Psoas muscle (tissue), 8 donors: ENCODE measurements around the gene LEF1. TPM values are rescaled to one million over a fixed set of nuclear protein-coding genes. Genes with fewer than 3 reads are reported as not detected.

Experiments
- ATAC-seq, 4 donors: fragments of 200-7000 bp; cut with Tn5 transposase; one replicate each; pipeline ENCODE4 v1.9.1; 2020; ENCODE audit warnings: moderate library complexity in 3 of 4, mild to moderate bottlenecking in 2 of 4
- DNase-seq, 2 donors: peaks; one replicate each; pipeline ENCODE4 v3.0.0-alpha.2; 2020
- H3K27ac ChIP-seq: fragments of 200-600 bp; one replicate; pipeline ENCODE4 v1.8.0; 2022
- H3K27me3 ChIP-seq, 3 donors: fragments of 200-600 bp in 1 of 3; one replicate each; pipeline versions ENCODE4 v1.6.1 to v1.8.0; 2013 to 2022; ENCODE audit warnings: low read length in 2 of 3, mild to moderate bottlenecking in 2 of 3, moderate library complexity in 1 of 3; ENCODE audit not compliant: insufficient read depth in 3 of 3
- H3K36me3 ChIP-seq, 2 donors: fragments of 200-600 bp in 1 of 2; one replicate each; pipeline versions ENCODE4 v1.6.1 to v1.8.0; 2013 to 2022; ENCODE audit warnings: low read depth in 1 of 2, mild to moderate bottlenecking in 1 of 2, moderate library complexity in 1 of 2; ENCODE audit not compliant: insufficient read depth in 1 of 2
- H3K4me1 ChIP-seq: fragments of 200-600 bp; one replicate; pipeline ENCODE4 v1.8.0; 2022
- H3K4me3 ChIP-seq: fragments of 200-600 bp; one replicate; pipeline ENCODE4 v1.8.0; 2022; ENCODE audit warnings: mild to moderate bottlenecking
- H3K9me3 ChIP-seq: fragments of 200-600 bp; one replicate; pipeline ENCODE4 v1.8.0; 2022
- CTCF ChIP-seq: fragments of 200-600 bp; IDR thresholded peaks from one replicate; pipeline ENCODE4 v1.8.0; 2022; ENCODE audit warnings: antibody characterized with exemption
- WGBS, 3 donors: extraction: QIAGEN DNeasy Blood & Tissue Kit; methylation state at CpG; one replicate each; pipeline versions ENCODE4 v1.1.6 to v1.1.7; 2013; 5-methylcytosine and 5-hydroxymethylcytosine counted together
- intact Hi-C, 2 donors: fragments of 100-400 bp; cut with DNase I; formaldehyde crosslinking; loops; one replicate each; pipeline versions ENCODE4 v1.11.0 to v1.14.2; 2022
- polyA plus RNA-seq, 3 donors: library from polyadenylated mRNA; stranded (reverse); fragments of 200-250 nt; gene quantifications; one replicate each; pipeline ENCODE4 v1.2.3, GENCODE V29; 2013
- total RNA-seq, 4 donors: library from RNA; stranded (reverse); fragmentation: NEBNext Ultra II Directional in 2 of 4; extraction: Animal tissue kit (Norgen Biotek cat#: 25700) in 2 of 4; gene quantifications; one replicate each; pipeline versions ENCODE4 v1.2.1 to v1.2.4, GENCODE V29; 2021 to 2023
- donor health status: healthy with polysubstance abuse.
- donor health status: DM: no; HTN: no; CAD: no; lungs with moderate emphysema.
- donor health status: Bipolar disorder and iron deficiency.
- donor health status: healthy.
- donor health status: DM: yes; HTN: yes; CAD: no.
- donor health status: DM: no; HTN: no; CAD: no.
- donor health status: DM: no; HTN: no; CAD: no.
- donor health status: DM: yes; HTN: yes; CAD: no.

LEF1 gene
- total and polyA plus RNA-seq, 7 donors, result 0.10 to 0.44 (median 0.29) TPM

- WGBS, 3 donors, result 77 to 82% (median 80%) methylated on average over 11 of the region's 11 CpGs
- peak overlapping the region; percentile 62 for H3K4me3 ChIP-seq
- intact Hi-C loops, result no loop called here
These were observed 4.9 kb upstream of the LEF1 start for GRCh38 chr4:108173599-108174057.

GRCh38 chr4:108172753-108173598, 4.2 kb upstream of the LEF1 start:
- DNase-seq (peak; percentile 40 to 51), ATAC-seq (peak; percentile 61 to 85 (median 68))
- no peak overlapping the region for H3K27ac ChIP-seq
- peak overlapping the region; percentile 62 for H3K4me3 ChIP-seq
- 0 to 1% (median 1%) methylated on average over 67 to 77 of the region's 77 CpGs for WGBS, 3 donors
- H3K9me3 ChIP-seq, result no peaks in the 10 kb centered on the region
- no peaks in the 10 kb centered on the region for H3K36me3 ChIP-seq
- H3K27me3 ChIP-seq, result peaks cover 3 to 70% (median 36%) of the 10 kb centered on the region in 3 donors
- peaks cover 11% of the 10 kb centered on the region for H3K4me1 ChIP-seq
- no peak for TF ChIP-seq CTCF
- intact Hi-C loops, result no loop called here

More at GRCh38 chr4:108173599-108174057, 4.9 kb upstream of the LEF1 start:
- no peak overlapping the region for H3K27ac ChIP-seq
- ATAC-seq, result no peak
- TF ChIP-seq CTCF, result no peak
- peaks cover 3 to 63% (median 33%) of the 10 kb centered on the region in 3 donors for H3K27me3 ChIP-seq
- H3K36me3 ChIP-seq, result no peaks in the 10 kb centered on the region
- no peaks in the 10 kb centered on the region for H3K9me3 ChIP-seq
- no peak for DNase-seq
- peaks cover 5% of the 10 kb centered on the region for H3K4me1 ChIP-seq

- no peak for TF ChIP-seq CTCF
- intact Hi-C loops, result no loop called here
- peaks cover 3 to 75% (median 34%) of the 10 kb centered on the region in 3 donors for H3K27me3 ChIP-seq
- peaks cover 11% of the 10 kb centered on the region for H3K4me1 ChIP-seq
- H3K27ac ChIP-seq, result no peak overlapping the region
- WGBS, 3 donors, result 1 to 3% (median 3%) methylated on average over 39 to 43 of the region's 43 CpGs
- ATAC-seq (peak in 3 of 4 donors; percentile 16 to 41 (median 41)), DNase-seq (peak in 1 of 2 donors; percentile 48)
- H3K9me3 ChIP-seq, result no peaks in the 10 kb centered on the region
- H3K4me3 ChIP-seq, result peak overlapping the region; percentile 62
- no peaks in the 10 kb centered on the region for H3K36me3 ChIP-seq
These were observed 3.6 kb upstream of the LEF1 start for GRCh38 chr4:108172231-108172752.

GRCh38 chr4:108171339-108172230, 2.9 kb upstream of the LEF1 start:
- no peak for DNase-seq
- no peak for TF ChIP-seq CTCF
- intact Hi-C loops, result no loop called here
- Histone ChIP-seq H3K27ac (no peak overlapping the region), H3K4me3 (no peak overlapping the region), H3K27me3 (peaks cover 3 to 82% (median 40%) of the 10 kb centered on the region in 3 donors), H3K9me3 (no peaks in the 10 kb centered on the region), H3K4me1 (peaks cover 15% of the 10 kb centered on the region), H3K36me3 (no peaks in the 10 kb centered on the region)
- ATAC-seq, result no peak
- WGBS, 3 donors, result 6 to 9% (median 7%) methylated on average over 50 to 52 of the region's 52 CpGs
